ENCODE data around the gene NYAP2. TPM values are rescaled to one million over a fixed set of nuclear protein-coding genes. Genes with fewer than 3 reads are reported as not detected.

NYAP2 gene
- total RNA-seq, 2 donors from 2014 or later = not detected

DNA sequence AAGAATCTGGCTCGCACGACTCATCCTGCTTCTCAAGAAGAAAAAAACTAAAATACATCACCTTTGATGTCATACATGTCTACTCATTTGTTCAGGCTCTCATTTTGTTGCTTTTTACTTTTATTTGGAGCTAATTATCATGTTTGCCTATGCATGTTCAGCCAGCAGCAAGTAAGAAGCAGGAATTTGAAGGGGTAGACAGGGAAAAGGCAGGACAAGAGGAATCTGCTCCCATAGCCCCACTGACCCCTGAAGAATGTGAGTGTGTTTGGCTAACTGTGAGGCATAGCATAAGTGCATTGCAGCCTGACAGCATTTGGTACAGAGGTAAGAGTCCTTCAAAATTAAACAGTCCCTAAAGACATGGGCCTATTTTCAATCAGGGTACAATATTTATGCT lies 72.7 kb downstream of the NYAP2 start:
- Histone ChIP-seq H3K9me3 (ENCODE audit: control insufficient read depth, low read length) (no peaks in the 10 kb centered on the region), H3K4me1 (ENCODE audit: control insufficient read depth, insufficient read depth, low read length) (peaks cover 3% of the 10 kb centered on the region), H3K4me3 (ENCODE audit: low read length) (no peak overlapping the region), H3K9ac (ENCODE audit: extremely low read depth, low read length, poor library complexity, severe bottlenecking) (no peak overlapping the region), H3K27me3 (ENCODE audit: control insufficient read depth, insufficient read depth, low read length, poor library complexity, severe bottlenecking) (no peaks in the 10 kb centered on the region), H3K27ac (ENCODE audit: low read depth, low read length) (no peak overlapping the region), H3K36me3 (ENCODE audit: control insufficient read depth, insufficient read depth, low read length) (no peaks in the 10 kb centered on the region)
- Mint-ChIP-seq H3K27ac (no peak overlapping the region), H3K36me3 (ENCODE audit: low read depth) (no peaks in the 10 kb centered on the region), H3K4me3 (no peak overlapping the region), H3K4me1 (peaks cover 9% of the 10 kb centered on the region), H3K9me3 (no peaks in the 10 kb centered on the region), H3K27me3 (ENCODE audit: insufficient read depth) (peaks cover 31% of the 10 kb centered on the region)
- TF ChIP-seq, protein P1, sequence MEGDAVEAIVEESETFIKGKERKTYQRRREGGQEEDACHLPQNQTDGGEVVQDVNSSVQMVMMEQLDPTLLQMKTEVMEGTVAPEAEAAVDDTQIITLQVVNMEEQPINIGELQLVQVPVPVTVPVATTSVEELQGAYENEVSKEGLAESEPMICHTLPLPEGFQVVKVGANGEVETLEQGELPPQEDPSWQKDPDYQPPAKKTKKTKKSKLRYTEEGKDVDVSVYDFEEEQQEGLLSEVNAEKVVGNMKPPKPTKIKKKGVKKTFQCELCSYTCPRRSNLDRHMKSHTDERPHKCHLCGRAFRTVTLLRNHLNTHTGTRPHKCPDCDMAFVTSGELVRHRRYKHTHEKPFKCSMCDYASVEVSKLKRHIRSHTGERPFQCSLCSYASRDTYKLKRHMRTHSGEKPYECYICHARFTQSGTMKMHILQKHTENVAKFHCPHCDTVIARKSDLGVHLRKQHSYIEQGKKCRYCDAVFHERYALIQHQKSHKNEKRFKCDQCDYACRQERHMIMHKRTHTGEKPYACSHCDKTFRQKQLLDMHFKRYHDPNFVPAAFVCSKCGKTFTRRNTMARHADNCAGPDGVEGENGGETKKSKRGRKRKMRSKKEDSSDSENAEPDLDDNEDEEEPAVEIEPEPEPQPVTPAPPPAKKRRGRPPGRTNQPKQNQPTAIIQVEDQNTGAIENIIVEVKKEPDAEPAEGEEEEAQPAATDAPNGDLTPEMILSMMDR (conservative IDR thresholded peaks at IDR 0.05) = no peak
- WGBS, 2 experiments (ENCODE audit: insufficient coverage in 1 of 2, insufficient read length in 1 of 2) = 73% methylated on average over 2 of the region's 2 CpGs; no CpG with 5 or more reads in 1 of the 2 experiments
- DNase-seq = no peak

DNA sequence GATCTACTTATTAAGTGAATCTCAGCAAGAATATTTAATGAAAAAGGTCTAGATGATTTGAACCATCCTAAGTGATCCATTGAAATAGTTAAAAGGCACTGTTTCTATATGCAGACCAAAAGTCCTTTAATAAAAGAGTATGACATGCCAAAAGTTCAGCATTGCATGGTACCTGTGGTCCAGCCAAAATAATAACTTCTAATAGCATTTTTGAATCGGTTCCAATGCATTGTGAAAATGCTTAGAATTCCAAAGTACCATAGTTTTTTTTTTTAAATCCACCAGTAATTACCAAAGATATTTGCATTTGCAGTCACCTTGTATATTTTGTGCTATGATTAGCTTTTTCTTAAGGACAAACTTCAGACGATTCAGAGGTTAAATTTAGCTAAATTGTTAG lies 79.9 kb downstream of the NYAP2 start:
- TF ChIP-seq, protein P1 (conservative IDR thresholded peaks at IDR 0.05) = no peak
- no peak overlapping the region for H3K4me3 ChIP-seq (ENCODE audit: low read length)
- H3K27me3 ChIP-seq (ENCODE audit: control insufficient read depth, insufficient read depth, low read length, poor library complexity, severe bottlenecking) = peaks cover 5% of the 10 kb centered on the region
- Mint-ChIP-seq H3K9me3 (no peaks in the 10 kb centered on the region), H3K4me3 (no peak overlapping the region), H3K27ac (no peak overlapping the region), H3K36me3 (ENCODE audit: low read depth) (no peaks in the 10 kb centered on the region), H3K4me1 (peaks cover 3% of the 10 kb centered on the region), H3K27me3 (ENCODE audit: insufficient read depth) (peaks cover 6% of the 10 kb centered on the region)
- H3K27ac ChIP-seq (ENCODE audit: low read depth, low read length) = no peak overlapping the region
- no peak for DNase-seq
- no peaks in the 10 kb centered on the region for H3K4me1 ChIP-seq (ENCODE audit: control insufficient read depth, insufficient read depth, low read length)
- H3K36me3 ChIP-seq (ENCODE audit: control insufficient read depth, insufficient read depth, low read length) = no peaks in the 10 kb centered on the region
- WGBS, 2 experiments (ENCODE audit: insufficient coverage in 1 of 2, insufficient read length in 1 of 2) = 89 to 100% methylated on average over 1 to 2 of the region's 2 CpGs
- H3K9ac ChIP-seq (ENCODE audit: extremely low read depth, low read length, poor library complexity, severe bottlenecking) = no peak overlapping the region
- H3K9me3 ChIP-seq (ENCODE audit: control insufficient read depth, low read length) = no peaks in the 10 kb centered on the region

DNA sequence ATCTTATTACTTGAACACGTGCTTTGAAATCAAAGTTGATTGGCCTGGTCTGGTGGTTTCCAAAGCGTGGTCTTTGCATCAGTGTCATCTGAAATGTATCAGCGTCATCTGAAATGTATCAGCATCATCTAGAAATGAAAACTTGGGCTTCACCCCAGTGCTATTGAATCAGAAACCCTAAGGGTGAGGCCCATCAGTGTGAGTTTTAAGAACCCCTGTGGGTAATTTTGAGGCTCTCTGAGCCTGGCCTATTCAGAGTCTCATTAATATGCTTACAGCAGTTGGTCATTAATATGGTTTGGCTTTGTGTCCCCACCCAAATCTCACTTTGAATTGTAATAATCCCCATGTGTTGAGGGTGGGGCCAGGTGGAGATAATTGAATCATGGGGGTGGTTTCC lies 85.2 kb downstream of the NYAP2 start:
- TF ChIP-seq, protein P1 (conservative IDR thresholded peaks at IDR 0.05) = no peak
- Histone ChIP-seq H3K4me3 (ENCODE audit: low read length) (no peak overlapping the region), H3K36me3 (ENCODE audit: control insufficient read depth, insufficient read depth, low read length) (no peaks in the 10 kb centered on the region), H3K9me3 (ENCODE audit: control insufficient read depth, low read length) (no peaks in the 10 kb centered on the region), H3K27ac (ENCODE audit: low read depth, low read length) (no peak overlapping the region), H3K9ac (ENCODE audit: extremely low read depth, low read length, poor library complexity, severe bottlenecking) (no peak overlapping the region), H3K27me3 (ENCODE audit: control insufficient read depth, insufficient read depth, low read length, poor library complexity, severe bottlenecking) (no peaks in the 10 kb centered on the region), H3K4me1 (ENCODE audit: control insufficient read depth, insufficient read depth, low read length) (no peaks in the 10 kb centered on the region)
- Mint-ChIP-seq H3K9me3 (no peaks in the 10 kb centered on the region), H3K27me3 (ENCODE audit: insufficient read depth) (no peaks in the 10 kb centered on the region), H3K4me3 (no peak overlapping the region), H3K4me1 (peaks cover 3% of the 10 kb centered on the region), H3K36me3 (ENCODE audit: low read depth) (no peaks in the 10 kb centered on the region), H3K27ac (no peak overlapping the region)
- DNase-seq = no peak
- WGBS, 2 experiments (ENCODE audit: insufficient coverage in 1 of 2, insufficient read length in 1 of 2) = 95 to 96% methylated on average over 3 of the region's 3 CpGs

All from endodermal cell (in vitro differentiated cells).